Activated gamma-delta T cell (primary cell): ENCODE data around the gene GNAI2.
"Not testable (repeated sequence)": the region's sequence is repeated elsewhere in the genome, so short reads cannot be mapped to it uniquely, and the experiment has no call there.

Experiments used
- DNase-seq: peaks from one replicate; lab custom pipeline; 2025; lab: John Stamatoyannopoulos, UW

GNAI2 gene

GRCh38 chr3:50264383-50264963 lies 28.5 kb downstream of the GNAI2 start:
- no peak for DNase-seq

GRCh38 chr3:50264964-50265485 lies 29.0 kb downstream of the GNAI2 start:
- no peak for DNase-seq

- no peak for DNase-seq
Measured at GRCh38 chr3:50265571-50265970, 29.6 kb downstream of the GNAI2 start.

GRCh38 chr3:50266017-50266416 lies 30.0 kb downstream of the GNAI2 start:
- no peak for DNase-seq

- no peak for DNase-seq
Measured at GRCh38 chr3:50266836-50267235, 30.8 kb downstream of the GNAI2 start.

- no peak for DNase-seq
Measured at GRCh38 chr3:50267280-50267913, 31.4 kb downstream of the GNAI2 start.

GRCh38 chr3:50268276-50268675 lies 32.3 kb downstream of the GNAI2 start:
- DNase-seq, result no peak

- DNase-seq, result no peak
Measured at GRCh38 chr3:50268703-50269451, 32.9 kb downstream of the GNAI2 start, which contains the start of gene SEMA3B. Gene SEMA3B, plus strand, starts transcription at chr3:50269147. Its CDS starts 94 bp downstream, at chr3:50269241.

- DNase-seq, result no peak
Measured at GRCh38 chr3:50269460-50269859, 33.5 kb downstream of the GNAI2 start.

- DNase-seq, result no peak
Measured at GRCh38 chr3:50269977-50270413, 34.0 kb downstream of the GNAI2 start.

- no peak for DNase-seq
Measured at GRCh38 chr3:50270422-50271224, 34.6 kb downstream of the GNAI2 start.

GRCh38 chr3:50271314-50271936 lies 35.4 kb downstream of the GNAI2 start:
- no peak for DNase-seq

GRCh38 chr3:50272538-50272910 lies 36.5 kb downstream of the GNAI2 start:
- DNase-seq, result not testable (repeated sequence)

GRCh38 chr3:50272911-50273688 lies 37.1 kb downstream of the GNAI2 start:
- peak; percentile 67 for DNase-seq

GRCh38 chr3:50273689-50274065 lies 37.7 kb downstream of the GNAI2 start:
- DNase-seq, result no peak

- no peak for DNase-seq
Measured at GRCh38 chr3:50274371-50275104, 38.5 kb downstream of the GNAI2 start.

- DNase-seq, result no peak
Measured at GRCh38 chr3:50275141-50275995, 39.4 kb downstream of the GNAI2 start.

GRCh38 chr3:50275996-50276761 lies 40.2 kb downstream of the GNAI2 start:
- peak; percentile 34 for DNase-seq
